Inferior parietal cortex (tissue), 1 donor: ENCODE data around the gene ZNF43.
A peak's percentile ranks its signal among the peaks of the same experiment; 100 is the strongest.
"Not testable (repeated sequence)": the region's sequence is repeated elsewhere in the genome, so short reads cannot be mapped to it uniquely, and the experiment has no call there.

Experiments
- DNase-seq: peaks from one replicate; pipeline ENCODE4 v3.0.0-alpha.2; 2016; ENCODE audit errors: extremely low spot score

The ZNF43 gene

DNA sequence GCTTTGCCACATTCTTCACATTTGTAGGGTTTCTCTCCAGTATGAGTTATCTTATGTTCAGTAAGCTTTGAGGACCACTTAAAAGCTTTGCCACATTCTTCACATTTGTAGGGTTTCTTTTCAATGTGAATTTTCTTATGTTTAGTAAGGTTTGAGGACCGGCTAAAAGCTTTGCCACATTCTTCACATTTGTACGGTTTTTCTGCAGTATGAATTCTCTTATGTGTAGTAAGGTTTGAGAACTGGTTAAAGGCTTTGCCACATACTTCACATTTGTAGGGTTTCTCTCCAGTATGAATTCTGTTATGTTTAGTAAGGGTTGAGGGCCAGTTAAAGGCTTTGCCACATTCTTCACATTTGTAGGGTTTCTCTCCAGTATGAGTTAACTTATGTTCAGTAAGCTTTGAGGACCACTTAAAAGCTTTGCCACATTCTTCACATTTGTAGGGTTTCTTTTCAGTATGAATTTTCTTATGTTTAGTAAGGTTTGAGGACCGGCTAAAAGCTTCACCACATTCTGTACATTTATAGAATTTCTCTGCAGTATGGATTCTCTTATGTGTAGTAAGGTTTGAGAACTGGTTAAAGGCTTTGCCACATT, 27.5 kb downstream of the ZNF43 start:
- DNase-seq = not testable (repeated sequence)

DNA sequence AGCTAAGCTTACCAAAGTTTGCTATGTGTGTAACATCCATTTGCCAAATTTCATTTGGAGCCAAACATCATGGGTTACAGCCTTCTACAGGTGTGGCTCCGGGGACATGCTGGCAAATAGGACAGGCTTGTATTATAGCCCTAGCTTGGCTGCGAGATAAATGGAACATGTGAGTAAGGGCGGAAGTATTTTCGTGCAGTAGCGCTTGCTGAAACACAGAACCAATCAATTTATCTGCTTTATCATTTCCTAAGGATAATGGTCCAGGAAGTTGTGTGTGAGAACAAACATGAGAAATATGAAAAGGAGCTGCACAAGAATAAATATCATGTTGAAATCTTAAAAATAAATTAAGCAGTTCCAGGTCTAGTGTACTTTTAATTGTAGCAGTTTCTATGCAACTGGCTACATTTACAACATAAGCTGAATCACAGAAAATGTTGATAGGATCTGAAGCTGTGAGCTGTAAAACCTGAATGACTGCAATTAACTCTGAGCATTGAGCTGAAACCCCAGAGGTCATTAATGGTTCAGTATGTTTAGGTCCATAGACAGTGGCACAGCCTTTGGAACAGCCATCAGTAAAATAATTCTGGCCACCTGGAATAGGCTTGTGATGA, 46.4 kb downstream of the ZNF43 start:
- no peak for DNase-seq

DNA sequence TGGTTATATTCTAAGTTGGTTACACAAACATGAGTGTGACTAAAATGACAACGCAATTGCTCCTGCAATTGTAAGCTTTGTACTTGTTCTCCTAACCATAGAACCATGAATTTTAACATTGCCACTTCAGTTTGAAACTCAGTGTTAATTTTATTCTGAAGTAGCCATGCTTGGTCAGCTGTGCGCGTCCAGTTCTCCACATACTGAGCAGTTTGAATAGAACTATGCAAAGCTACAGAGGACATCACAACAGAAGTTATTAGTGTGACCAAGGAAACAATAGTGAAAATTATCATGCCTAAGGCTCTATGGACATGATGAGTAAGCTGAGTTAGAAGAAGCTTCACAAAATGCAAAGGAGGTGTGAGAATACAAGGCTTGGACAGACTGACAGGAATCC, 49.0 kb downstream of the ZNF43 start:
- no peak for DNase-seq

DNA sequence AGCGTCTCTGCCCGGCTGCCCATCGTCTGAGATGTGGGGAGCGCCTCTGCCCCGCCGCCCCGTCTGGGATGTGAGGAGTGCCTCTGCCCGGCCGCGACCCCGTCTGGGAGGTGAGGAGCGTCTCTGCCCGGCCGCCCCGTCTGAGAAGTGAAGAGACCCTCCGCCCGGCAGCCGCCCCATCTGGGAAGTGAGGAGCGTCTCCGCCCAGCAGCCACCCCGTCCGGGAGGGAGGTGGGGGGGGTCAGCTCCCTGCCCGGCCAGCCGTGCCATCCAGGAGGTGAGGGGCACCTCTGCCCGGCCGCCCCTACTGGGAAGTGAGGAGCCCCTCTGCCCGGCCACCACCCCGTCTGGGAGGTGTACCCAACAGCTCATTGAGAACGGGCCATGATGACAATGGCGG, 60.2 kb downstream of the ZNF43 start:
- DNase-seq = not testable (repeated sequence)

DNA sequence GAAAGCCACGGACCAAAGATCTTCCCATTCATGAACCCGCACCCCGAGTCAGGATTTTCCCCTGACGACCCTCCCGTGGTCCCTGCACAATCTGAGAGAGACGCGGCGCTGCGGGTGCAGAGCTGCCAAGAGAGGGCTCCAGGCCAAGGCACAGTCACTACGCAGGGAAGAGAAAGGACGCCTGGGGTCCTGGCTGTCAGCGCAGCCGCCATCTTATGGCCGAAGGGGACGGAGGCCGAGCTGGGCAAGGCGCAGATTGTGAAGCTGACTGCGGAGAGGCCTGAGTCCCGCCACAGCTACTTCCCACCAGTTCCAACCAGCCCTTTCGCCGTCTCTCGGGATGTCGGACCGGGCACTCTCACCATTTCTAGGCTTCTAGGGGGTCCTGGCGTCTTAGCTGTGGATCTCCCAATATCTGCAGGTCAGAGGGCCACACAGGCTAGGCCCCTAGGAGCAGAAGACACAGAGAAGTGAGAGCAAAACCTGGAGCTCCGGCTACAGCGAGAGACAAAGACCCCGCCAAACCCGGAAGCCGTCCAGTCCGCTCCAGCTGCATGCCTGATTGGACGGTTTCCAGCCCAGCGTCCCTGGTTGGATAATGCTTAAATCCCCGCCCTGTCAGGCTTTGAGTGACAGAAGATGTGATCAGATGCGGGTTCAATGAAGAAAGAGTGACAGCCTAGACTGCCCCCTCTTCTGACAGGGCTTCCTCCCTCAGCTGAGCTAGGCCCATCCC, 68.7 kb downstream of the ZNF43 start, which contains the start of gene ZNF100:
ZNF100 (minus strand) TSS at position 515 of the 736 bp plus-strand sequence; CDS start at position 365, 150 bp downstream.
- peak; percentile 95 for DNase-seq

DNA sequence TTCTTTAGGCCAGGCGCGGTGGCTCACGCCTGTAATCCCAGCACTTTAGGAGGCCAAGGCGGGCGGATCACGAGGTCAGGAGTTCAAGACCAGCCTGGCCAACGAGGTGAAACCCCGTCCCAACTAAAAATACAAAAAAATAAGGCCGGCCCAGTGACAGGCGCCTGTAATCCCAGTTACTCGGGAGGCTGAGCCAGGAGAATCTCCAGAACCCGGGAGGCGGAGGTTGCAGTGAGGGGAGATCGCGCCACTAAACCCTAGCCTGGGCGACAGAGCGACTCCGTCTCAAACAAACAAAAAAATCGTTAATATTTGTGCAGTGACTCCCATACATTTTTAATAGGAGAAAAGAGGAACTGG, 69.3 kb downstream of the ZNF43 start:
- not testable (repeated sequence) for DNase-seq

DNA sequence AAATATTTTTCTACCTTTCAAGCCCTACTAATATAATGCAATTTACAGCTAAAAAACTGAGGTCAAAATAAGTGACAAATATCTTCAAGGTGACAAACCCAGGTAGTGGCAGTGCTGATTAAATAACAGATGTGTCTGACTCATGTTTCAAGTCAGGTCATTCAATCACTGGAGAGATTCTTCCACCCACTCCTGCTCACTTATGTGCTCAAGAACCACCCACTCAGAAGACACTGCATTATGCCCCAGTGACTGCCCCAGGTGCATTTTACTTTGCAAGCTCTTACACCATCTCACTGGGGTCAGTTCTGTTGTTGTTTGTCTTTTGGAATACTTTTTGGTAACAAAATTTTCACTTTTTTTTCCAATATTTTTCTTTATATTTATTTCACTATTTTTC, 70.8 kb downstream of the ZNF43 start:
- DNase-seq = no peak

DNA sequence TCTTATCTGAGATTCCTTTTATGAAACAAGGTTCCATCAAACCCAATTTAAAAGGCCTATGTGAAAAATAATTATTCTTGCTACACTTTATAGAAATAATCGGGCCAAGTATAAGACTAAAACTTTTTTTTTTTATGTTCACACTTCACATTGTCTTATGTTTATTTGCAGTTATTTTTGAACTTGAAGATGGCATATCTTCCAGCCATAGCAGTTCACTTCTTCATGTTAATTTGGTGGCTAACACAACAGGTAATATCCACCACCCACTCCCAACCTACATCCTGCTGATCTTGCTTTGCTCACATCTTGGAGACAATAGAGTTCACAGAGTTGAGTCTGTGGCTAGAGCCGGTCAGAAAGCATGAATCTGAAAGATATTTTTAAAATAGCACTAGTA, 74.4 kb downstream of the ZNF43 start:
- not testable (repeated sequence) for DNase-seq

DNA sequence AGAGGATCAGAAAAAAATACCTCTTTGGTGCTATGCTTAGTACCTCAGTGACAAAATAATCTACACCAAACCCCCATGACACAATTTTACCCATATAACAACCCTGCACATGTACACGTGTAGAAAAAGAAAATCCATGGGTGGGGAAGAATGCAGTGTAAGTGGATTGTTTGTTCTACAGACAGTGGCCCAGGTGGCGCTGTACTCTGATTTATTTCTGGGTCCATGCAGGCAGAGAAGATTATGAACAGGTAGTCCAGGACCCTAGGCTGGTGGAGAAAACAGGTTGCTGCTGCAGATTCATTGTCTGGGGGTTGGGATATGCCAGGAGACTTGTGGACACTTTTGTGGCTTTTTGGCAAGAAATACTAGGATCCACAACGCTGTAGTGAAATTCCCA, 77.7 kb downstream of the ZNF43 start:
- no peak for DNase-seq

DNA sequence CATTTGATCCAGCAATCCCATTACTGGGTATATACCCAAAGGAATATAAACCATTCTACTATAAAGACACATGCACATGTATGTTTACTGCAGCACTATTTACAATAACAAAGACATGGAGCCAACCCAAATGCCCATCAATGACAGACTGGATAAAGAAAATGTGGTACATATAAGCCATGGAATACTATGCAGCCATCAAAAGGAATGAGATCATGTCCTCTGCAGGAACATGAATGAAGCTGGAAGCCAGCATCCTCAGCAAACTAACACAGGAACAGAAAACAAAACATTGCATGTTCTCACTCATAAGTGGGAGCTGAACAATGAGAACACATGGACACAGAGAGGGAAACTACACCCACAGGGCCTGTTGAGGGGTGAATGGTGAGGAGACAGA, 80.4 kb downstream of the ZNF43 start:
- DNase-seq = not testable (repeated sequence)
